GM19023 (cell line): ENCODE measurements around the gene TM7SF2.

Experiments used
- ATAC-seq: cut with Tn5 transposase; IDR thresholded peaks from one replicate; pipeline ENCODE4 v1.9.1; 2021; ENCODE audit warnings: mild to moderate bottlenecking, moderate library complexity; ENCODE audit not compliant: unreplicated experiment

The TM7SF2 gene

GRCh38 chr11:65150509-65151299 is 39.0 kb downstream of the TM7SF2 start:
- no peak for ATAC-seq

GRCh38 chr11:65151331-65151899 is 39.7 kb downstream of the TM7SF2 start:
- no peak for ATAC-seq

GRCh38 chr11:65152122-65152521 is 40.5 kb downstream of the TM7SF2 start:
- ATAC-seq: no peak

- ATAC-seq: no peak
Observed at GRCh38 chr11:65156256-65156655, 44.6 kb downstream of the TM7SF2 start.

GRCh38 chr11:65156926-65157325 is 45.3 kb downstream of the TM7SF2 start:
- ATAC-seq: no peak

- ATAC-seq: no peak
Observed at GRCh38 chr11:65157336-65157735, 45.7 kb downstream of the TM7SF2 start.

- no peak for ATAC-seq
Observed at GRCh38 chr11:65159012-65159411, 47.3 kb downstream of the TM7SF2 start.

GRCh38 chr11:65160643-65161042 is 49.0 kb downstream of the TM7SF2 start:
- no peak for ATAC-seq

GRCh38 chr11:65163684-65164083 is 52.0 kb downstream of the TM7SF2 start:
- ATAC-seq: no peak
